Natural killer cell treated with Interleukin-12 subunit alpha and Interleukin-12 subunit beta and Interleukin-15 and Interleukin-18, amount 100 ng/mL, for 72 hours (primary cell): ENCODE data around the gene TESPA1. TPM values are rescaled to one million over a fixed set of nuclear protein-coding genes. Genes with fewer than 3 reads are reported as not detected.

Source experiments
- ATAC-seq, 2 donors: fragments of 150-1000 bp; cut with Tn5 transposase in 1 of 2; sonication (Bioruptor Pico), chemical (Tn5 transposase) in 1 of 2; 2 replicates each; pipeline ENCODE4 v1.10.0; 2021
- DNase-seq: peaks from one replicate; pipeline ENCODE4 v3.0.0; 2022; ENCODE audit warnings: low spot score
- H3K27ac Mint-ChIP-seq, 2 donors: 1 replicate in 1 of 2; 2 replicates in 1 of 2; pipeline ENCODE4 v1.8.0; 2022; ENCODE audit warnings: mixed read lengths in 2 of 2, mild to moderate bottlenecking in 1 of 2, moderate library complexity in 1 of 2
- H3K27me3 Mint-ChIP-seq, 2 donors: 1 replicate in 1 of 2; 2 replicates in 1 of 2; pipeline ENCODE4 v1.8.0; 2022; ENCODE audit warnings: mixed read lengths in 2 of 2
- H3K36me3 Mint-ChIP-seq: one replicate; pipeline ENCODE4 v1.8.0; 2022; ENCODE audit warnings: mixed read lengths
- H3K4me1 Mint-ChIP-seq, 2 donors: 1 replicate in 1 of 2; 2 replicates in 1 of 2; pipeline ENCODE4 v1.8.0; 2022; ENCODE audit warnings: low read depth in 2 of 2, mixed read lengths in 2 of 2, mild to moderate bottlenecking in 1 of 2
- H3K4me3 Mint-ChIP-seq: one replicate; pipeline ENCODE4 v1.8.0; 2022; ENCODE audit warnings: mixed read lengths
- H3K9me3 Mint-ChIP-seq: 2 replicates; pipeline ENCODE4 v1.8.0; 2022; ENCODE audit warnings: mixed read lengths
- total RNA-seq, 2 donors: library from RNA; stranded (reverse); gene quantifications; one replicate each; pipeline ENCODE4 v1.2.3, GENCODE V29; 2022

Gene TESPA1, protein sequence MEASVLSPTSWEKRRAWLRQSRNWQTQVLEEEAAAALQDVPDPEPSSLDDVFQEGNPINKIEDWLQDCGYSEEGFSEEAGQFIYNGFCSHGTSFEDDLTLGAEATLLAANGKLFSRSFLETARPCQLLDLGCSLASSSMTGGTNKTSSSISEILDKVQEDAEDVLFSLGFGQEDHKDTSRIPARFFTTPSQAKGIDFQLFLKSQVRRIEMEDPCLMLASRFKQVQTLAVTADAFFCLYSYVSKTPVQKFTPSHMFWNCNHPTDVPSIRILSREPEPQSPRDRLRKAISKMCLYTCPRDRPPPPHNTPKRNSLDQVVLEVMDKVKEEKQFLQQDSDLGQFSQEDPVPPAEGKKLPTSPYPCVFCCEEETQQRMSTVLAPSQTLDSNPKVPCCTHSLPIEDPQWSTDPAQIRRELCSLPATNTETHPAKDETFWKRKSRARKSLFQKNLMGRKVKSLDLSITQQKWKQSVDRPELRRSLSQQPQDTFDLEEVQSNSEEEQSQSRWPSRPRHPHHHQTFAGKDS
- total RNA-seq, result 10 to 100 TPM; 45.9 to 67.2 TPM

DNA sequence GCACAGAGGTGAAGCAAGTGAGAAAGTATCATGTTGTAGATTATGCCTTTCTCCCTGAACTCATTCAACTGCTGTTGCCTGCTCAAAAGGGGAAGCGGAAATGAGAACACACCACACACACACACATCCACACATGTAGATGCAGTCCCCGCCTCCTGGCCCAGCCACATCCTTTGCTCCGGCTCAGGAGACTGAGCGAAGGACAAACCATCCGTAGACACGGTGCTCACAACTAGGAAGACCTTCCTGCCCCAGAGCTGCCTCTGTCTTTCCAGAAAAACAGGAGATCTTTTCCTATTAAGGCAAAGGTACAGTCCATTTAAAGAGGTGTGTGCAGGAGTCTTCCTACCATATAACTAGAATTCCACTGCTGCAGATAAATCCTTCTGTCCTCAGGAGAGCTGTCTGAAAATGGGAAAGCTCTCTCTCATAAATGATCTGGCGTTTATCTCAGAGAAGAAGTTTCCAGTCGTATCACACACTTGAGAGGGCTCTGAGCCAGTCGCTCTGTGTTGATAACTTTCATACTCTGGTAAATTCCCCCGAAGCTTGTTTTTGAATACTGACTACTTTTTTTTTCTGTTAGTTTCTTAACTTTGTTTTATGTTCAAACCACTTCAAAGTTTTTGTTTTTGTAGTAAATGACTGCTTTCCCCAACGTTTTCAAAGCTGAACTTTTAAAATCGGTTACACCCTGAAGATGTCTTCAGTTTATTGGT lies at the start of gene TESPA1:
Gene TESPA1 (minus strand): TSS at position 105 of the 719 bp plus-strand sequence. CDS start 10,200 bp downstream, outside the sequence.
- DNase-seq (peak; percentile 90), ATAC-seq (peak; percentile 98 to 99)
- peak within 1 kb of the TSS; percentile 86 to 89 for H3K27ac Mint-ChIP-seq
- peak within 1 kb of the TSS; percentile 73 for H3K4me3 Mint-ChIP-seq
- H3K4me1 Mint-ChIP-seq, result peaks cover 54 to 62% of the 10 kb centered on the region in 2 donors
- H3K9me3 Mint-ChIP-seq, result no peaks in the 10 kb centered on the region
- no peaks in the 10 kb centered on the region for H3K27me3 Mint-ChIP-seq
- H3K36me3 Mint-ChIP-seq, result peaks cover 29% of the 10 kb centered on the region

DNA sequence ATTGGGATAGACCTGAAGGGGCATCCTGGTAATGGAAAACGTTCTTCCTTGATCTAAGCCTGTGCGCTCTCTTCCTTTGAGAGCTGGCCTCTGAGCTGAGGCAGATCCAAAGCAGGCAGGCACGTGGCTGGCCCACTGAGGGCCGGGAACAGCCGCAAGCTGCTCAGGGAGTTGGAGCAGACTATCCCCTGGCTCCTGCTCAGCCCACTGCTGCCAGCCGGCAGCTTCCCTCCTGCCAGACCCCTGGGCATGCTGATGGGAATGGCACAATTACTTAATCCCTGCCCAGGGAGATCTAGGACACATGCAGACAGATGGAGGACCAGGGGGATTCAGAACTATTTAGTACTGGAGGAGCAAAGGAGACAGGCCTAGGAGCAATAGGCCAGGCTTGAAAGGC lies 49.7 kb upstream of the TESPA1 start:
- no peak overlapping the region for H3K4me3 Mint-ChIP-seq
- no peaks in the 10 kb centered on the region for H3K36me3 Mint-ChIP-seq
- H3K27ac Mint-ChIP-seq, result no peak overlapping the region
- H3K27me3 Mint-ChIP-seq, result peaks cover 4 to 10% of the 10 kb centered on the region in 2 donors
- DNase-seq (no peak), ATAC-seq (peak in 1 of 2 donors; percentile 24)
- H3K4me1 Mint-ChIP-seq, result peaks cover 23 to 25% of the 10 kb centered on the region in 2 donors
- no peaks in the 10 kb centered on the region for H3K9me3 Mint-ChIP-seq

DNA sequence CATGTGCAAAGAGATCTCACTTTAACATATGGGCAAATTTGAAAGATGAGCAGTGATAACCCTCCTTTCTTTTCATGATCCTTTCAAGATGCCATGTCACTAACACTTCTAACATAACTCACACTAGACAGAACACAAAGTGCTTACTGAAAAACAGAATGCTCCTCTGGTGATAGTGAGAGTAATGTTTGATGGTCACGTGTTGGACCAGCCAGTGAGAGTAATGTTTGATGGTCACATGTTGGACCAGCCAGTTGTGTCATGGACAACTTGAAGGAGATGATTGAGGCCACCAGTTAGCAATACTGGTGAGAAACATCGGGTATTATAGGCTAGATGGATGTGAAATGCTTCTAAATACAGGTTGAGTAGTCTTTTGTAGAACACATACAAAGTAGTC lies 40.9 kb upstream of the TESPA1 start:
- peaks cover 26 to 38% of the 10 kb centered on the region in 2 donors for H3K27me3 Mint-ChIP-seq

DNA sequence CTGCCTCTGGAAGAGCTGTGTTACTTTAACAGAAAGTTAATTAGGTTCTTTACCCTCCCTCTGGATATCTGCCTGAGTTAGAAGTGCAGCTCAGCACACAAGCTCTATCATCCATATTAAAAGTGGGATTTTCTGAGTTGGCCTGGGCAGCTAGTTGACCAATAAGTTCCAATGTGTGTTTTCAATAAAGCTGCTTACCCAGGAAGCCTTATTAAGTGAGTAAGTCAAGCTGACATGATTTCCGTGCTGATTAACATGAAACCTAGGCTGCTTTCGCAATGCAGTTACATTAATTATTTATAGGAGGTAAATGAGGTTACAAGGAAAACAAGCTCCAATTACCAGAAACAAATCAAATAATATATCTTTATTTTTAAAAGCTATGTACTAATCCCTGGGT lies 40.0 kb upstream of the TESPA1 start:
- DNase-seq (no peak), ATAC-seq (no peak)
- H3K4me3 Mint-ChIP-seq, result no peak overlapping the region
- peaks cover 33 to 41% of the 10 kb centered on the region in 2 donors for H3K27me3 Mint-ChIP-seq
- H3K36me3 Mint-ChIP-seq, result no peaks in the 10 kb centered on the region
- no peak overlapping the region for H3K27ac Mint-ChIP-seq
- H3K4me1 Mint-ChIP-seq, result peaks cover 4 to 6% of the 10 kb centered on the region in 2 donors
- no peaks in the 10 kb centered on the region for H3K9me3 Mint-ChIP-seq

More for the DNA sequence above, 40.9 kb upstream of the TESPA1 start:
- Mint-ChIP-seq H3K27ac (no peak overlapping the region), H3K4me1 (no peaks in the 10 kb centered on the region), H3K36me3 (no peaks in the 10 kb centered on the region), H3K9me3 (no peaks in the 10 kb centered on the region), H3K4me3 (no peak overlapping the region)
- DNase-seq (no peak), ATAC-seq (no peak)

DNA sequence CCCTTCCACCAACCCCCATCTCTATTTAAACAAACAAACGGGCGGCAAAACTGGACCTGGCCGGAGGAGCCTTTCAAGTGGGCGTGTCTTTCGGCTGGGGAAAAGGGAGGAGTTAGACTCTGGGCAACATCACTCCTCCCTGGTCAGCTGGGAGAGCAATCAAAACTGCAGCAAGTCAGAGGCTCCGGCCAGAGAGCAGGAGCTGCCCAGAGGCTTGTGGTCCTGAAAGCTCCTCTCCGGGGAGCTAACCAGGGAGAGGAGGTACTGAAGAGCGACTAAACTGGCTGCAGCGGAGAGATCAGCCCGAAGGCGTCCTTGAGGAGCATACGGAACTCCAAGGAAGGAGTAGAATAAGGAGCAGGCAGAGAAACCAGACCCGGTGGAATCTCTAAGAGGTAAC lies 35.2 kb upstream of the TESPA1 start, which contains the start of gene NEUROD4:
Gene NEUROD4 (plus strand): TSS at position 191 of the 400 bp plus-strand sequence. CDS start 6,466 bp downstream, outside the sequence.
- H3K4me1 Mint-ChIP-seq, result peaks cover 7 to 11% of the 10 kb centered on the region in 2 donors
- no peaks in the 10 kb centered on the region for H3K9me3 Mint-ChIP-seq
- ATAC-seq (peak; percentile 58 to 65), DNase-seq (no peak)
- peaks cover 43 to 46% of the 10 kb centered on the region in 2 donors for H3K27me3 Mint-ChIP-seq
- H3K27ac Mint-ChIP-seq, result no peak within 1 kb of the TSS
- H3K36me3 Mint-ChIP-seq, result no peaks in the 10 kb centered on the region
- H3K4me3 Mint-ChIP-seq, result no peak within 1 kb of the TSS

DNA sequence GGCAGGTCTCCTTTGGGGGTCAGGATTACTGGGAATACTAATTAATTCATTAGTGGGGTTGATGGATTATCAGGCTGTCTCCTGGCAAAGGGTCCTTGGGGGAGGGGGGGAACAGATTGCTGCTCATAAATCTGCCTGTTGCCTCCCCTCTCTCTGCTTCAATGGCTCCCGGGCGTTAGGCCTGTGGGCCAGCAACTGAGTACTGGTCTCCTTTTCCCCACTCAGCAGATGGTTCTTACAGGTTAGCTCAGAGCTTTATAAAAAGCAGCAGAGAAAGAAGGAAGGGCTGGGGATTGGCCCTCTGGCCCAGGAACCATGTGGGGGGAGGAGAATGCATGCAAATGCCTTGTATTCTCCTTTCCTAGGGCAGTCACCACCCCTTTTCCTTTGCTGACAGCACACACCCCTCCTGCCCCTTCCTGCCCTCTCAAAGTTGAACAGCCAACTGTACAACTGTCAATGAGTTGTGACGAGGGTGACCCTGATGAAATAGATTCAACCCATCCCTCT lies 32.9 kb upstream of the TESPA1 start:
- ATAC-seq (no peak), DNase-seq (no peak)
- peaks cover 37 to 53% of the 10 kb centered on the region in 2 donors for H3K27me3 Mint-ChIP-seq

DNA sequence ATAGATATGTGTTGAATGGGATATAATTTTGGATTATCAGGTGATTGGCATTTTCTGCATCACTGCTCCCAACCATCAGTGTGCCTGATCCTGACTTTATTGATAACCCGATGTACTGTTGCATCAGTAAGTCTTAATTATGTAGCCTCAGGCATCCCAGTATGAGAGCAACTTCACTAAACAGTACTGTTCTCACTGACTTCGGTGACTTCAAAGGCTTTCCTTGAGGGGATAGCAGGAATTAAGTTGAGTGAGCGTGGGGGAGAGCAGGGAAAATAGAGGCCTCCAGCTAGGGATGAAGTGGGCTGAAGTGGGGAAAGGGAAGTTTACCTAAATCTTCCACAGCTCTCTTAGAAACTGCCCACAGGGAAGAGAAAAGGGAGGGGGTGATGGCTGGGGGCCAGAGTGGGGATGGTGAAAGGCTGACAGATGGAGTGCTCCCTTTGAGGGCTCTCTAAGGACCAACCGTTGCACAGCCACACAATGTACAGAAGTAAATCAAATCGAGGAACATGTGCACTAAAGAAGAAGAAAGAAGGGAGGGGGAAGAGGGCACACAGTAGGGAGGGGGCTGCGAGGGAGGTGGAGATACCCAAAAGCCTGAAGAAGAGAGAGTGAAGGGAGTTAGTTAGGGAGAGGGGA lies 24.5 kb upstream of the TESPA1 start:
- no peaks in the 10 kb centered on the region for H3K9me3 Mint-ChIP-seq
- ATAC-seq, result no peak
- H3K27me3 Mint-ChIP-seq, result peaks cover 22 to 57% of the 10 kb centered on the region in 2 donors
- no peak overlapping the region for H3K4me3 Mint-ChIP-seq
- H3K27ac Mint-ChIP-seq, result no peak overlapping the region
- peaks cover 14% of the 10 kb centered on the region for H3K36me3 Mint-ChIP-seq
- DNase-seq, result no peak
- no peaks in the 10 kb centered on the region for H3K4me1 Mint-ChIP-seq

More for the DNA sequence above, 32.9 kb upstream of the TESPA1 start:
- H3K36me3 Mint-ChIP-seq, result peaks cover 5% of the 10 kb centered on the region
- H3K27ac Mint-ChIP-seq, result no peak overlapping the region
- H3K4me3 Mint-ChIP-seq, result no peak overlapping the region
- no peaks in the 10 kb centered on the region for H3K9me3 Mint-ChIP-seq
- H3K4me1 Mint-ChIP-seq, result peaks cover 7 to 11% of the 10 kb centered on the region in 2 donors

DNA sequence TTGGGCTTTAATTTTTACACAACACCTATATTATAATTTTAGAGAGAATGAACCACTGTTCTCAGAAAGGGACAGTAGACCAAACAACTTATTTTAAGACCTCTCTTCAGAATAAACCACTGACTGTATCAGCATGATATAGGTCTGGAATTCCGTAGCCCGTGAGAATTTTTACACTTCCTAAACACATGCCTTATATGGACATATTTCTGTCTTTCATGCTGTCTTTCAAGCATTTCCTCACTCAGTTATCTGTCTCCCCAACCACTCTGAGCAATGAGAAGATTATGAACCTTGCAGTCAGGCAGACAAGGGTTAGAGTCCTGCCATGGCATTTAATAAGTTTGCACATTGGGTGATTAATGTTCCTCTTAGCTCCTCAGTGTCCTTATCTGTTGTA lies 17.8 kb upstream of the TESPA1 start:
- H3K36me3 Mint-ChIP-seq, result peaks cover 8% of the 10 kb centered on the region
- no peaks in the 10 kb centered on the region for H3K9me3 Mint-ChIP-seq
- H3K4me3 Mint-ChIP-seq, result no peak overlapping the region
- no peak for DNase-seq
- no peak overlapping the region for H3K27ac Mint-ChIP-seq
- no peak for ATAC-seq
- peaks cover 5 to 24% of the 10 kb centered on the region in 2 donors for H3K27me3 Mint-ChIP-seq
- no peaks in the 10 kb centered on the region for H3K4me1 Mint-ChIP-seq

DNA sequence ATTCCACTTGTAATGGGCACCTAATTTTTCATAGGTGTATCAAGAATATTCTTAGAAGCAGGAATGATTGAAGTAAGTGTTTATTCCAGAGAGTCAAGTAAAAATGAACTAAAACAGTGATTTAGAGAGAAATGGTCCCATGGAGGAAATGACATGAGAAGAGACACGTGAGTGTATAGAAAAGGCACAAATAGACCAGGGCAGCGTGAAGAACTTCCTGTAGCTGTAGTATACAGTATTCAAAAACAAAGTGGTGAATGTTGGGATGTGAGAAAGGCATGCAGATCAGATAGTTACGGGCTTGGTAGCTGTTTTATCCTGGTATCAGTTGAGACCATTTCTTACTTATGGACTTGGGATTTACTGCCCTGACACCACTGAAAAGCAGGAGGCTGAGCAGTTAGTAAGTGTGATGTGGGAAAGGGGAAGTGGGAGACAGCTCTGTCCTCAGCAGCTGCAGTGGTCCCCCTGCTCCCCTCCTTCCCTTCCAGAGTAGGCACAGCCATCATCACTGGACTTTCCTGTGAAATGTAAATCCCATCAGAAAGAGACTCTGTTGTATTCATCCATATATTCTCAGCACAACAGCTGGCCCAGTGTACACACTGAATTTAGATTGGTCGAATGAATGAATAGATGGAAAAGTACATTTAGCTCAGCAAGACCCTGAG lies 16.8 kb upstream of the TESPA1 start:
- Mint-ChIP-seq H3K27ac (no peak overlapping the region), H3K4me3 (no peak overlapping the region)
- no peak for DNase-seq

DNA sequence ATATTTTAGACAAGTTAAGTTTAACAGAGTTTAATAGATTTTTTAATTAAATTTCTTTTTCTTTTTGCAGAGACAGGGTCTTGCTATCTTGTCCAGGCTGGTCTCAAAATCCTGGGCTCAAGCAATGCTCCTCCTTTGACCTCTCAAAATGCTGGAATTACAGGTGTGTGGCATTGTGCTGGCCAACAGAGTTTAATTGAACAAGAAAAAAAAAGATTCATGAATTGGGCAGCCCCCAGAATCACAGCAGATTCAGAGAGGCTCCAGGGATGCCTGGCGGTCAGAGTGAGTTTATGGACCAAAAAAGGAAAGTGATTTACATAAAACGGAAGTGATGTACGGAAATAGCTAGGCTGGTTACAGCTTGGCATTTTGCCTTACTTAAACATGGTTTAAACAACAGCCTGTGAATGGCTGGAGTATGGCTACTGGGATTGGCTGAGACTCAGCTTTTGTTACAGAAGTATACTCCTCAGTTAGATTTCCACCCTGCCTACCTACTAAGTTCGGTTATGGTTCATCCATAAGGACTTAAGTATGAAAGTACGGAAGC lies 14.5 kb upstream of the TESPA1 start:
- H3K4me3 Mint-ChIP-seq, result no peak overlapping the region
- DNase-seq (no peak), ATAC-seq (no peak)
- H3K4me1 Mint-ChIP-seq, result no peaks in the 10 kb centered on the region
- peaks cover 8 to 10% of the 10 kb centered on the region in 2 donors for H3K27me3 Mint-ChIP-seq
- H3K36me3 Mint-ChIP-seq, result no peaks in the 10 kb centered on the region
- no peak overlapping the region for H3K27ac Mint-ChIP-seq
- no peaks in the 10 kb centered on the region for H3K9me3 Mint-ChIP-seq

More for the DNA sequence above, 16.8 kb upstream of the TESPA1 start:
- Mint-ChIP-seq H3K4me1 (no peaks in the 10 kb centered on the region), H3K27me3 (peaks cover 5 to 13% of the 10 kb centered on the region in 2 donors), H3K9me3 (no peaks in the 10 kb centered on the region), H3K36me3 (peaks cover 4% of the 10 kb centered on the region)
- no peak for ATAC-seq

DNA sequence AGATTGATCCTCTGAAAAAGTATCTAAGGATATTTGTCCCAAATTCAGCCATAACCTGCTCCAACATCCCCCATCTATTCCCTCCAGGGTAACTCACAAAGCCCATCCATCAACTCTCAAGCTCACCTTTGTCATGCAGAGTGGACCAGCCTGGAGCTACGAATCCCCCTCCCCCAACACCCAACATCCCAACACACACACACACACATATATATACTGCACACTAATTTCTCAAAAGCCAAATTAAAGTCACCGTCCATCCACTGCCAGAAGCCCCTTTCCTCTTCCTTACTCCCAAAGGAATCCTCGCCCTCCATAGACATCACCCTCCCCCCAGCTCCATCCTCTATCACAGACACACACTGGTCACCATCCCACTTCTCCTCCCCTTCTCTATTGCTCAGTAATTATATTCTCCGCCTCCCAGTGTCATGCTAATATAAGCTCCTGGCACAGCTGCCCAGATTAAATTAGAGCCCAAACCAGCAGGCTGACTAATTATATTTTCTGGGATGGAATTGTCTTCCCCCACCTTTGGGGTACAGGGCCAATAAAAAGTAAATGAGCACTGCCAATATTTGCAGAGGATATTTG lies 13.5 kb upstream of the TESPA1 start:
- H3K36me3 Mint-ChIP-seq, result no peaks in the 10 kb centered on the region
- no peak for DNase-seq
- ATAC-seq, result no peak
- peaks cover 0 to 3% of the 10 kb centered on the region in 2 donors for H3K4me1 Mint-ChIP-seq
- H3K27ac Mint-ChIP-seq, result no peak overlapping the region
- peaks cover 6 to 10% of the 10 kb centered on the region in 2 donors for H3K27me3 Mint-ChIP-seq
- H3K9me3 Mint-ChIP-seq, result no peaks in the 10 kb centered on the region
- no peak overlapping the region for H3K4me3 Mint-ChIP-seq

DNA sequence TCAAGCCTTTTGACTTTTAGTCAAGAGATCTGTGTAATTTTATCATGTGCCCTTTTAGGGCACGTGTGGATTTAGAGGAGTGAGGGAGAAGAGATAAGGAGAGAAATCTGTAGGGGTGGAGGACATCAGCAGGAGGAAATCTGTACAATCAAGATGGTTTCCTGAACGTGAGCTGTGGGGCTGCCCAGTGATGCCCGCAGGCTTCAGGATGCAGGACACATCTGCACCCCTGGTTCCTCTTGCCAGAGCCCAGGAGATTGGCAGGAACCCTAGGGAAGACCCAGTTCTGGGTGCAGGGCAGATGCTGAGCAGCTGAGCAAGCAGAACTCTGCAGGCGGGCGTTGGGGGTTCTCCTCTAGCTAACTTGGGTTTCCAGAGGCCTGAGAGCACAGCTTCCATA lies 11.6 kb upstream of the TESPA1 start:
- no peak overlapping the region for H3K4me3 Mint-ChIP-seq
- H3K36me3 Mint-ChIP-seq, result no peaks in the 10 kb centered on the region
- ATAC-seq, result no peak
- no peaks in the 10 kb centered on the region for H3K9me3 Mint-ChIP-seq
- H3K27ac Mint-ChIP-seq, result peak overlapping the region in 1 of 2 donors; percentile 24
- peaks cover 6 to 10% of the 10 kb centered on the region in 2 donors for H3K27me3 Mint-ChIP-seq
- peaks cover 9 to 12% of the 10 kb centered on the region in 2 donors for H3K4me1 Mint-ChIP-seq
- DNase-seq, result no peak
